Transverse colon (tissue), 4 donors: Measurements from ENCODE around the gene RAB24. TPM values are rescaled to one million over a fixed set of nuclear protein-coding genes. Genes with fewer than 3 reads are reported as not detected.

Source experiments
- DNase-seq: peaks from one replicate; pipeline ENCODE4 v3.0.0-alpha.2; 2019
- H3K27ac ChIP-seq, 4 donors: fragments of 200-600 bp; sonication (generic); 2 replicates each; pipeline ENCODE4 v1.5.1; 2016 to 2018; ENCODE audit warnings: inconsistent platforms in 4 of 4
- H3K27me3 ChIP-seq: fragments of 200-600 bp; sonication (generic); 2 replicates; pipeline ENCODE4 v1.5.1; 2017; ENCODE audit warnings: inconsistent platforms
- H3K36me3 ChIP-seq, 4 donors: fragments of 200-600 bp; sonication (generic); 2 replicates each; pipeline ENCODE4 v1.5.1; 2017 to 2019; ENCODE audit warnings: inconsistent platforms in 4 of 4
- H3K4me1 ChIP-seq, 4 donors: fragments of 200-600 bp; sonication (generic); 2 replicates each; pipeline ENCODE4 v1.5.1; 2017 to 2020; ENCODE audit warnings: inconsistent platforms in 4 of 4
- H3K4me3 ChIP-seq, 4 donors: fragments of 200-600 bp; sonication (generic); 1 replicate in 1 of 4; 2 replicates in 3 of 4; pipeline versions ENCODE4 v1.5.1 to v1.6.1; 2017 to 2019; ENCODE audit warnings: inconsistent platforms in 4 of 4
- H3K9me3 ChIP-seq, 2 donors: fragments of 200-600 bp; sonication (generic); 2 replicates each; pipeline ENCODE4 v1.5.1; 2017 to 2019; ENCODE audit warnings: inconsistent platforms in 2 of 2
- EP300 ChIP-seq: sonication (generic); formaldehyde crosslinking; IDR thresholded peaks from one replicate; pipeline ENCODE4 v1.6.1; 2017; ENCODE audit warnings: antibody characterized with exemption, low read depth
- POLR2A ChIP-seq: fragments of 450-650 bp; IDR thresholded peaks from one replicate; pipeline ENCODE4 v1.6.1; 2016; ENCODE audit warnings: antibody characterized with exemption, mild to moderate bottlenecking, moderate library complexity
- POLR2AphosphoS5 ChIP-seq, 3 donors: sonication (generic); formaldehyde crosslinking; IDR thresholded peaks; one replicate each; pipeline ENCODE4 v1.6.1; 2016; ENCODE audit warnings: antibody characterized with exemption in 3 of 3
- WGBS, 2 donors: methylation state at CpG; one replicate each; pipeline ENCODE4 v1.1.5; 2018; ENCODE audit warnings: low coverage in 1 of 2; 5-methylcytosine and 5-hydroxymethylcytosine counted together
- in situ Hi-C, 4 donors: fragments of 200-750 bp; cut with MboI; loops; one replicate each; pipeline versions ENCODE4 v1.15.0 to v1.15.1; 2017; ENCODE audit warnings: low sequenced_read_pairs in 3 of 4, low pct_ligation_motif_present in 1 of 4, low pct_unique_long_range_greater_than_20kb in 1 of 4
- intact Hi-C: fragments of 100-400 bp; cut with DNase I; formaldehyde crosslinking; loops from one replicate; pipeline ENCODE4 v1.15.1; 2023; ENCODE audit warnings: low total_unique reads
- total RNA-seq, 4 donors: library from RNA; depleted of rRNA; stranded (reverse); fragments of >200 nt; gene quantifications; one replicate each; pipeline ENCODE4 v1.1.0, GENCODE V29; 2016
- TF ChIP-seq, protein P1 (sequence below), 5 experiments: fragments of 200-600 bp in 3 of 5; fragments of 450-650 bp in 2 of 5; sonication (generic) in 3 of 5; IDR thresholded peaks; 1 replicate in 2 of 5; 2 replicates in 3 of 5; pipeline ENCODE4 v1.5.1; 2016 to 2017; ENCODE audit warnings: antibody characterized with exemption in 5 of 5, inconsistent platforms in 3 of 5, mild to moderate bottlenecking in 2 of 5, moderate library complexity in 1 of 5

Gene RAB24
- total RNA-seq, 4 donors from 2014 or later = 38.2 to 68.1 (median 51.8) TPM

DNA sequence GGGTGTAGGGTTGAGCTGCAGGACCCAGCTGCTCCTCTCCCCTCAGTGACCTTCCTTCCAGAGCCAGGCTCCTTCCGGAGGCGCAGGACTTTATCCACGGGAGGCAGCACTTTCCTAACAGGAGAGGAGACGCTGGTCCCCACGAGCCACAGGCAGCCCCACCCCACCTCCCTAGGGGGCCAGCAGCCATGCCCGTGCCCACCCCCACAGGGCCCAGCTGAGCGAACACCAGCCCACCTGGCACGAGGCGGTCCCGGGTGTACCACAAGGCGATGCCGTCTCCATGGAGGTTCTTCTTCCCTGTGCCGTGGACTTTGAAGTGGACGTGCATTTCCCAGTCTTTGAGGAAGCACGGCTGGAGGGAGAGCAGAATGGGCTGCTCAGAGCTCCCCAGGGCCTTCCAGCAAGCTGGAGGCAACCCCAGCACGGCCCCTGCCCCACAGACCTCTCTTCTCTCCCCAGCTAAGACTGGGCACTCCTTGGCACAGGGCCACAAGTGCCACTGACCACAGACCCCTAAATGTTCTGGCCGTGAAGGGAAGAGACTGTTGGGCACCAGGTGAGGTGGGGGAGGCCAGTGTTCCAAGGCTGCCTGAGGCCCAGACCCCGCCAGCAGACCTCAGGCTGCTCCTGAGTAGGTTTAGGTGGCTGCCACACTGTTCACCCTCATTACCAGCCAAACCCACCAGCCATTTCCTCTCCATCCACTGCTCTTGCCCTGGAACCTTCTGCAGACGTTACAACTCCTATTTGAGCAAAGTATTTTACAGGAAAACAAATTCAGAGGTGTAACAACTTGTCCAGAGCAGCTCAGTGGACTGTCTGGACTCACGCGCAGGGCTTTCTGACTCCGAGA lies 35.0 kb upstream of the RAB24 start:
- in situ Hi-C loops (no loop called here), intact Hi-C loops (no loop called here)
- no peaks in the 10 kb centered on the region for H3K9me3 ChIP-seq
- no peaks in the 10 kb centered on the region for H3K4me1 ChIP-seq
- TF ChIP-seq POLR2A (no peak), EP300 (no peak), POLR2AphosphoS5 (IDR thresholded peaks at IDR 0.05) (no peak)
- TF ChIP-seq, protein P1, sequence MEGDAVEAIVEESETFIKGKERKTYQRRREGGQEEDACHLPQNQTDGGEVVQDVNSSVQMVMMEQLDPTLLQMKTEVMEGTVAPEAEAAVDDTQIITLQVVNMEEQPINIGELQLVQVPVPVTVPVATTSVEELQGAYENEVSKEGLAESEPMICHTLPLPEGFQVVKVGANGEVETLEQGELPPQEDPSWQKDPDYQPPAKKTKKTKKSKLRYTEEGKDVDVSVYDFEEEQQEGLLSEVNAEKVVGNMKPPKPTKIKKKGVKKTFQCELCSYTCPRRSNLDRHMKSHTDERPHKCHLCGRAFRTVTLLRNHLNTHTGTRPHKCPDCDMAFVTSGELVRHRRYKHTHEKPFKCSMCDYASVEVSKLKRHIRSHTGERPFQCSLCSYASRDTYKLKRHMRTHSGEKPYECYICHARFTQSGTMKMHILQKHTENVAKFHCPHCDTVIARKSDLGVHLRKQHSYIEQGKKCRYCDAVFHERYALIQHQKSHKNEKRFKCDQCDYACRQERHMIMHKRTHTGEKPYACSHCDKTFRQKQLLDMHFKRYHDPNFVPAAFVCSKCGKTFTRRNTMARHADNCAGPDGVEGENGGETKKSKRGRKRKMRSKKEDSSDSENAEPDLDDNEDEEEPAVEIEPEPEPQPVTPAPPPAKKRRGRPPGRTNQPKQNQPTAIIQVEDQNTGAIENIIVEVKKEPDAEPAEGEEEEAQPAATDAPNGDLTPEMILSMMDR (IDR thresholded peaks at IDR 0.05) = no peak
- WGBS, 2 donors = 93 to 100% methylated on average over 2 to 22 of the region's 22 CpGs
- H3K27ac ChIP-seq = no peak overlapping the region
- DNase-seq = no peak
- no peak overlapping the region for H3K4me3 ChIP-seq
- H3K27me3 ChIP-seq = no peaks in the 10 kb centered on the region
- peaks cover 0 to 51% (median 24%) of the 10 kb centered on the region in 4 donors for H3K36me3 ChIP-seq

DNA sequence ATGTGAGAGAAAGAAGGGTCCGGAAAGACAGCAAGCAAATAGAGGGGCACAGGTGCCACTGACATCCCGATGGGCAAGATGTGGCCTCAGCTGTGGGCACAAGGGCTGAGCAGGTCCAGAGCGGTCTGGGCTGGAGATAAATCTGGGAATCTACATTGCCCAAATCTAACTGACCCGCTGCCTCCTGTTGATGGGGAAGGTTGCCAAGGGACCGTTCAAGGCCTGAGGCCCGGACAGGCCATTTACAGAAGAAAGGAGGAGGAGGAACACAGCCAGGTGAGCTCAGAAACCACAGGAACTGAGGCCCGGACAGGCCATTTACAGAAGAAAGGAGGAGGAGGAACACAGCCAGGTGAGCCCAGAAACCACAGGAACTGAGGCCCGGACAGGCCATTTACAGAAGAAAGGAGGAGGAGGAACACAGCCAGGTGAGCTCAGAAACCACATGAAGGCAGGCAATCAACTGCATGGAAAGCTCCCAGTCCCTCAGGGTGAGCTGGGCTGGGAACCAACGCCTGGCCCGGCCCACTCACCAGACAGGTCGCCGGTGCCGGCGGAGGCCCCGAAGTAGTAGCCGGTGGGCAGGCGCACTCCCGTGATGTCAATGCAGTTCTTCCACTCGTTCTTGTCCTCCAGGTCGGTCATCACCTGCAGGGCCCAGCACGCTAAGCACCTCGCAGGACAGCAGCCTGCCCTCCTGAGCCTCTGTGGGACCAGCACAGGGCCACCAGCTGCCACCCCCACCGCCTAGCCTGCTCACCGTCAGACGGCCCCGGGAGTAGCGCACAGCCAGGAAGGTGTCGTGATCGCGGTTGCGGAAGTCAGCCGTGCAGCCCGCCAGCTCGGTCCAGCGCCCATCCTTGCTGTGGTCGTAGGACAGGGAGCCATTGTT lies 33.3 kb upstream of the RAB24 start:
- no peak for DNase-seq
- Histone ChIP-seq H3K27ac (no peak overlapping the region), H3K4me3 (no peak overlapping the region), H3K36me3 (peaks cover 0 to 54% (median 21%) of the 10 kb centered on the region in 4 donors), H3K9me3 (no peaks in the 10 kb centered on the region), H3K4me1 (no peaks in the 10 kb centered on the region), H3K27me3 (no peaks in the 10 kb centered on the region)
- in situ Hi-C loops (no loop called here), intact Hi-C loops (no loop called here)
- TF ChIP-seq EP300 (no peak), POLR2AphosphoS5 (IDR thresholded peaks at IDR 0.05) (no peak), POLR2A (no peak)
- TF ChIP-seq, protein P1 (IDR thresholded peaks at IDR 0.05) = no peak
- 94% methylated on average over 36 of the region's 36 CpGs; no CpG with 5 or more reads in 1 of the 2 donors for WGBS, 2 donors

DNA sequence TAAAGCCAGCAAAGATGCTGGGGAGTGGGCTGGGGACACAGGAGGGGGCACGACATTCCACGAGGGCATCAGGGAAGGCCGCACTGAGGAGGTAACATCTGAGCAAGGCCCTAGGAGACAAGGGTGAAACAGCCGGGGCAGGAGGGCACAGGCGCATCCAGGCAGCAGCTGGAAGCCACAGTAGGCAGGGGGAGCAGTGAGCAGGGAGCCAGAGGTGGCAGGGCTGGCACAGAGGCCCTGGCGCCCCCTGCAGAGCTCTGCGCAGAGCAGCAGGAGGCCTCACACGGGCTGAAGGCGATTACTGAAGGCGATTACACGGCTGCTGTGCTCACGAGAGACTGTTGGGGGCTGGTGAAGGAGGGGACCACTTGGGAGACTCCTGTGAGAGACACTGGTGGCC lies 32.6 kb upstream of the RAB24 start:
- in situ Hi-C loops = no loop called here
- no peaks in the 10 kb centered on the region for H3K9me3 ChIP-seq
- peaks cover 0 to 46% (median 21%) of the 10 kb centered on the region in 4 donors for H3K36me3 ChIP-seq
- H3K27ac ChIP-seq = no peak overlapping the region
- TF ChIP-seq POLR2AphosphoS5 (IDR thresholded peaks at IDR 0.05) = no peak
- TF ChIP-seq, protein P1 (IDR thresholded peaks at IDR 0.05) = peak in 3 of 5 experiments; percentile 15 to 28 (median 17)
- no peak for DNase-seq
- intact Hi-C loops = no loop called here
- no peaks in the 10 kb centered on the region for H3K4me1 ChIP-seq
- WGBS, 2 donors = 45 to 68% methylated on average over 6 to 12 of the region's 12 CpGs
- H3K27me3 ChIP-seq = no peaks in the 10 kb centered on the region
- H3K4me3 ChIP-seq = no peak overlapping the region

DNA sequence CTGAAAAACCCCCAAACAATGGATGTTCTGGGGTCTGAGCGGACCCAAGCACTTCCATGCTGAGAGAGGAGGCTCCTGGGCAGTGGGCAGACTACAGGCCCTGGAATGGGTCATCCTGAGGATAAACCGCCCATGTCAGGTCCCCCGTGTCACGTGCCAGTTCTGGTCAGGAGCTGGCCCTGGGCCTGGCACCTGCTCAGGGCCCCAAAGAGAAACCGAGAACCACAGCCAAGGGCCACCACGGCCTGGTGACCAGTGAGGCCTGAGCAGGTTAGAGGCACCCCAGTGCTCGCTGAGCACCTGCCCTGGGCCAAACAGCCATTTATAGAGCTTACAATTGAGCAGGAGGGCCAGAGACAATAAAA lies 32.2 kb upstream of the RAB24 start:
- no peak for TF ChIP-seq POLR2AphosphoS5 (IDR thresholded peaks at IDR 0.05)
- TF ChIP-seq EP300 = no peak
- no peak for TF ChIP-seq POLR2A
- TF ChIP-seq, protein P1 (IDR thresholded peaks at IDR 0.05) = no peak
- no peak overlapping the region for H3K27ac ChIP-seq
- intact Hi-C loops = no loop called here
- H3K9me3 ChIP-seq = no peaks in the 10 kb centered on the region
- H3K4me1 ChIP-seq = no peaks in the 10 kb centered on the region
- peaks cover 0 to 46% (median 21%) of the 10 kb centered on the region in 4 donors for H3K36me3 ChIP-seq
- no peak overlapping the region for H3K4me3 ChIP-seq
- no peak for DNase-seq
- 86 to 100% methylated on average over 1 to 7 of the region's 7 CpGs for WGBS, 2 donors
- no peaks in the 10 kb centered on the region for H3K27me3 ChIP-seq
- in situ Hi-C loops = no loop called here
